ENCODE measurements around the gene DBH. TPM values are rescaled to one million over a fixed set of nuclear protein-coding genes. Genes with fewer than 3 reads are reported as not detected.
A peak's percentile ranks its signal among the peaks of the same experiment; 100 is the strongest.

Gene DBH
- total and polyA plus RNA-seq, 12 donors, result 0.24 to 234 (median 19.6) TPM; not detected in 1

GRCh38 chr9:133680250-133680975, 44.2 kb downstream of the DBH start:
- H3K9me3 ChIP-seq (replicated peaks in 1 of 3), result no peaks in the 10 kb centered on the region
- H3K27ac ChIP-seq, result peak overlapping the region in 3 of 5 donors; percentile 44 to 80 (median 62)
- WGBS, 4 donors, result 89 to 92% (median 92%) methylated on average over 4 to 21 of the region's 21 CpGs
- H3K27me3 ChIP-seq, result no peaks in the 10 kb centered on the region
- intact Hi-C loops (cut with DNase I), result no loop called here
- DNase-seq, result no peak
- TF ChIP-seq POLR2A (IDR thresholded peaks at IDR 0.05) (no peak), CTCF (IDR thresholded peaks at IDR 0.05) (no peak)
- H3K36me3 ChIP-seq (replicated peaks in 1 of 2), result no peaks in the 10 kb centered on the region
- no peak overlapping the region for H3K4me3 ChIP-seq
- H3K4me1 ChIP-seq (replicated peaks in 1 of 2), result peaks cover 0 to 25% of the 10 kb centered on the region in 2 donors

- Histone ChIP-seq H3K36me3 (replicated peaks in 1 of 2) (no peaks in the 10 kb centered on the region), H3K27ac (peak overlapping the region in 2 of 5 donors; percentile 62 to 80), H3K4me1 (replicated peaks in 1 of 2) (peaks cover 0 to 25% of the 10 kb centered on the region in 2 donors), H3K27me3 (no peaks in the 10 kb centered on the region), H3K4me3 (no peak overlapping the region), H3K9me3 (replicated peaks in 1 of 3) (no peaks in the 10 kb centered on the region)
- TF ChIP-seq POLR2A (IDR thresholded peaks at IDR 0.05) (no peak), CTCF (IDR thresholded peaks at IDR 0.05) (no peak)
- intact Hi-C loops (cut with DNase I), result no loop called here
- no peak for DNase-seq
- WGBS, 4 donors, result 84 to 96% (median 90%) methylated on average over 11 to 20 of the region's 20 CpGs
Observed at GRCh38 chr9:133680976-133681657, 45.0 kb downstream of the DBH start.

GRCh38 chr9:133681658-133682306, 45.6 kb downstream of the DBH start:
- H3K4me3 ChIP-seq, result no peak overlapping the region
- TF ChIP-seq POLR2A (IDR thresholded peaks at IDR 0.05) (no peak), CTCF (IDR thresholded peaks at IDR 0.05) (no peak)
- no peaks in the 10 kb centered on the region for H3K36me3 ChIP-seq (replicated peaks in 1 of 2)
- DNase-seq, result no peak
- H3K9me3 ChIP-seq (replicated peaks in 1 of 3), result no peaks in the 10 kb centered on the region
- intact Hi-C loops (cut with DNase I), result no loop called here
- WGBS, 4 donors, result 92 to 95% (median 93%) methylated on average over 34 to 35 of the region's 35 CpGs
- peaks cover 0 to 25% of the 10 kb centered on the region in 2 donors for H3K4me1 ChIP-seq (replicated peaks in 1 of 2)
- H3K27me3 ChIP-seq, result no peaks in the 10 kb centered on the region
- H3K27ac ChIP-seq, result peak overlapping the region in 1 of 5 donors; percentile 86

Measured in adrenal gland (tissue), 12 donors.